ENCODE results near the gene GNB1. TPM values are rescaled to one million over a fixed set of nuclear protein-coding genes. Genes with fewer than 3 reads are reported as not detected.

GNB1 gene
- total RNA-seq, 1 donor from 2014 or later, result 116 TPM

- no peak for FAIRE-seq
These were observed 27.4 kb upstream of the GNB1 start for GRCh38 chr1:1917995-1918900.

GRCh38 chr1:1917304-1917976 is 26.6 kb upstream of the GNB1 start:
- DNase-seq (ENCODE audit: low read depth) (no peak), FAIRE-seq (no peak)
- TF ChIP-seq CTCF (IDR thresholded peaks at IDR 0.05; ENCODE audit: insufficient read depth, low read length, severe bottlenecking), result no peak
- H3K27me3 ChIP-seq (ENCODE audit: control insufficient read depth, insufficient read depth, low read length), result no peaks in the 10 kb centered on the region
- H3K36me3 ChIP-seq (ENCODE audit: control insufficient read depth, insufficient read depth, low read length), result no peaks in the 10 kb centered on the region
- H3K4me3 ChIP-seq (ENCODE audit: low read depth, low read length), result no peak overlapping the region

More at GRCh38 chr1:1917995-1918900, 27.4 kb upstream of the GNB1 start:
- no peak for TF ChIP-seq CTCF (IDR thresholded peaks at IDR 0.05; ENCODE audit: insufficient read depth, low read length, severe bottlenecking)
- Histone ChIP-seq H3K36me3 (ENCODE audit: control insufficient read depth, insufficient read depth, low read length) (no peaks in the 10 kb centered on the region), H3K27me3 (ENCODE audit: control insufficient read depth, insufficient read depth, low read length) (no peaks in the 10 kb centered on the region), H3K4me3 (ENCODE audit: low read depth, low read length) (peak overlapping the region; percentile 54)
- no peak for DNase-seq (ENCODE audit: low read depth)

- TF ChIP-seq CTCF (IDR thresholded peaks at IDR 0.05; ENCODE audit: insufficient read depth, low read length, severe bottlenecking), result no peak
- Histone ChIP-seq H3K27me3 (ENCODE audit: control insufficient read depth, insufficient read depth, low read length) (no peaks in the 10 kb centered on the region), H3K36me3 (ENCODE audit: control insufficient read depth, insufficient read depth, low read length) (no peaks in the 10 kb centered on the region), H3K4me3 (ENCODE audit: low read depth, low read length) (no peak overlapping the region)
- DNase-seq (ENCODE audit: low read depth) (no peak), FAIRE-seq (no peak)
These were observed 26.0 kb upstream of the GNB1 start for GRCh38 chr1:1916851-1917251.

- FAIRE-seq, result no peak
- no peak for TF ChIP-seq CTCF (IDR thresholded peaks at IDR 0.05; ENCODE audit: insufficient read depth, low read length, severe bottlenecking)
- Histone ChIP-seq H3K36me3 (ENCODE audit: control insufficient read depth, insufficient read depth, low read length) (no peaks in the 10 kb centered on the region), H3K4me3 (ENCODE audit: low read depth, low read length) (no peak overlapping the region), H3K27me3 (ENCODE audit: control insufficient read depth, insufficient read depth, low read length) (no peaks in the 10 kb centered on the region)
- no peak for DNase-seq (ENCODE audit: low read depth)
These were observed 25.3 kb upstream of the GNB1 start for GRCh38 chr1:1915911-1916840.

GRCh38 chr1:1914971-1915692 is 24.2 kb upstream of the GNB1 start, which contains the start of gene CALML6:
TSS of gene CALML6 (plus strand) at chr1:1915260. CDS start at chr1:1915281, 21 bp downstream.
- Histone ChIP-seq H3K36me3 (ENCODE audit: control insufficient read depth, insufficient read depth, low read length) (no peaks in the 10 kb centered on the region), H3K27me3 (ENCODE audit: control insufficient read depth, insufficient read depth, low read length) (no peaks in the 10 kb centered on the region), H3K4me3 (ENCODE audit: low read depth, low read length) (no peak within 1 kb of the TSS)
- no peak for DNase-seq (ENCODE audit: low read depth)
- no peak for FAIRE-seq
- no peak for TF ChIP-seq CTCF (IDR thresholded peaks at IDR 0.05; ENCODE audit: insufficient read depth, low read length, severe bottlenecking)
